Inflammatory macrophage treated with lipopolysaccharide for 1 hour (primary cell): Measurements from ENCODE around the gene CX3CR1.
A peak's percentile ranks its signal among the peaks of the same experiment; 100 is the strongest.
"Not testable (repeated sequence)": the region's sequence is repeated elsewhere in the genome, so short reads cannot be mapped to it uniquely, and the experiment has no call there.

ENCODE experiments used
- DNase-seq, 2 donors: peaks; one replicate each; pipeline ENCODE4 v3.0.0-alpha.2; 2020 to 2022

The CX3CR1 gene

DNA sequence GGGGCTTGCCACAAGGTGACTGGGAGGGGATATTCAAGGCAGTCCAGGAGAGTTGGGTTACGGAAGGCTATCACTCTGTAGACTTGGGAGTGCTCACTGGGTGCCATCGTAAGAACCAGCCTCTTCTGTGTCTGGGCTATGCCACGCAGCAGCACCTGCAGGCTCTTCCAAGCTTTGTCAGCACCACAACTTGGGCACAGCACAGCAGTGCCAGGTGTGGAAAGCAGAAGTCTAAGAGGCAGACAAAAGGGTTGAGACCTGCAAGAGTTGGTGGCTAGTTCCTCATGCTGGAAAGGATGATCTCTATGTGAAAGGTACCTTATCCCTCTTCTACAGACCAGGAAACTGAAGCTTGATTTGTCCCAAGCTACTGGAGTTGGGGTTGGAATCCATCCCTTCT lies 15.8 kb downstream of the CX3CR1 start:
- DNase-seq: no peak

DNA sequence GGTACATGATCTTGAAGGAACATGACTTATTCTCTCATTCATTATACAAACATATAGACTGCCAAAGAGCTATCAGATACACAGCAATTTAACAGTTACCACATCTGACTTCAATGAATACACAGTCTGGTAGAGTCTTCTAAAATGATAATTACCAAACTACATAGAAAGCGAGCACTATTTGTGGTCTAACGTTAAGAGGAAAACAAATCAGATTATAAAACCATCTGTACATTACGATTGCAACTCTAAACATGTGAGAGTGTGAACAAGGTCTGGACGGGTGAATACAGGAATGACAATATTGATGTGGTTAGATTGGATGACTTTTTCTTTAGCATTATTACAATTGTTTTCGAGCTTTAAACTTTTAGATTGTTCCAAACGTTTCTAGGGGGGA lies 16.3 kb downstream of the CX3CR1 start:
- no peak for DNase-seq

DNA sequence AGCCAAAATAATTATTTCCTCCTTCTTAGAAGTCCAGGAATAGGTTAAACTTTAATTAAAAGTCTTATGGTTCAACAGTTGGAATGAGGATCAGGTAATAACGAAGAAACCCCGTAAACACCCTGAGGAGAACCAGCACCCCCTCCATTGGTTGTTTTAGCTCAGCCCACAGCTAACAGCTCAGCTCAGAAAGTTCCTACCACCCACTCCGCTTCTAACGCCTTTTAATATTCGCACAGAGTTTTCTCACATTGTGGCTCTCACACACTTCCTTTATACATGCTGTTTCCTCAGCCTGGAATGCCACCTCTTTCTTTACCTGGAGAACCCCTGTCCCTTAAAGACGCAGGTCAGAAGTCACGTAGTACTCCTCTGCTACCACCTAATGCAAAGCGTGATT lies 17.0 kb downstream of the CX3CR1 start:
- peak; percentile 56 to 73 for DNase-seq

DNA sequence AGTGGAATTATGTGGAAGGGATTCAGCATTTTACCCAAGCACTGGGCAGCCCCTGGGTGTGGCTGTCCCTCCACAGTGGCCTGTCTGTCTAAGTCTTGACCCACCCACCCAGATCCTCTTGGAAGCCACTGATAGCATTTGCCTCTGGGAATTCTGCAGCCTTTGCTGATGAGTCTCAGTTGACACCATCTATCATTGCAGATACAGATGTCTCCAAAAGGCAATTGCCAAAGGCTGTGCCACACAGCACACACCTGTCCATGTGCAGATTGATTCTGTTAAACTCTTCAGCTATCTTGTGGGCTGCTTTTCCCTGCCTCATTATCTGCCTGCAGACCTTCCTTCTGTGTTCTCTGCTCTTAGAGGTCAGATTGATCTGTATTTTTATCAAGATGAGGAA lies 18.1 kb downstream of the CX3CR1 start:
- DNase-seq: no peak

DNA sequence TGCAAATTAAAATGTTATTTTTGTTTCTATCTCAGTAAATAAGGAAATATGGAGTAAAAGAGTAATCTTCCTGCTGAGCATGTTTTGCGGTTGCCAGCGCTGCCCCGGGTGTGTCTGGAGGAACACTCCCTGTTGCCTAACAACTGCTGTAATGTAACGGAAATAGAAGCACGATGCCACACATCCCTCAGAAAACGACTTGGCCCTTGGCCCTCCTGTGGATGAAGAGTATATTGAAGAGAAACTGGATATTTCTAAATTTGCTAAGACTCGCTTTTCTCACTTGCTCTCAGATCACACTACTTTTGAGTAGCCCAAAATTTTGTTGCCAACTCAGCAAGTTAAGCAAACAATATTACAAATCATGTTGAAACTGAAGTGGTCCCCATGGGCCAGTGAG lies 18.9 kb downstream of the CX3CR1 start:
- peak; percentile 97 for DNase-seq

DNA sequence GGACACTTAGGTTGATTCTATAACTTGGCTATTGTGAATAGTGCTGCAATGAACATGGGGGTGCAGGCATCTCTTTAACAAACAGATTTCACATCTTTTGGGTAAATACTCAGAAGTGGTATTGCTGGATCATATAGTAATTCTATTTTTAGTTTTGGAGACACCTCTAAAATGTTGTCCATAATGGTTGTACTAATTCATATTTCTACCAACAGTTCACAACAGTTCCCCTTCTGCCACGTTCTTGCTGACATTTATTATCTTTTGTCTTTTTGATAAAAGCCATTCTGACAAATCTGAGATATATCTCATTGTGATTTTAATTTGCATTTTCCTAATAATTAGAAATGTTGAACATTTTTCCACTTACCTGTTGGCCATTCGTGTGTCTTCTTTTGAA lies 19.5 kb downstream of the CX3CR1 start:
- DNase-seq: no peak

DNA sequence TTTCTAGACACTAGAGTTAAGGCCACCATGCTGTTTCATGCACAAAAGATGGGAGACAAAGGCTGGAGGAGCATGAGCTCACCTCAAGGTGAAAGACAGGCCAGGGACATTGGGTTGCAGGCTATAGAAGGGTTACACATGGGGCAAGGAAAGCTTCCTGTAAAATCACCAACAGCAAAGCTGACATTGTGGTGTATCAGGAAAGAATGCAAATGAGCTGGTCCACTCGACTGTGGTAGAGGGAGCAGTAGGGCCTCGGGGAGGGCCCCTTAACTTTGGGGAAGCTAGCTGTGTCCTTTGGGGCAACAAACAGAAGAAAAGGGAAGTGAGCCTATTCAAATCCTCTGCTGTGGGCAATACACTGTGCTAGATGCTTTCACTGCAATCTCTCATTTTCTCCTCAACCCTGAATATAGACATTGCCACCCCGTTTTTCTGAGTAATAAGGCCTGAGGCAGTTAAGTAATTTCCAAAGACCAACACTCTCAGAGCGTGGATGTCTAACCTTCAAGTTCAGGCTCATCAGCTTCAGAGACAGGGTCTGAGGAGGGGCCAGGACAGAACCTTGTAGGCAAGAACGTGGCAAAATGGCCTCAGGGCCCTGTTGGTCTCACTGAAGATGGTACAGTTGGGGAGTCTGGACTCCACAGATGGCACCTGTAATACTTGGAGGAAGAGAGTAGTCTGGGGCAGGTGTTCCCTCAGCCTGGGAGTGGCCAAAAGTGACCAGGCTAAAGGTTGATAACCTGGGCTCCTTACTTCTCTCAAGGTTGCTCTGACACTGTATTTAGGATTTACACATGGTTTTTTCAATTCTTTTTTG lies 24.1 kb downstream of the CX3CR1 start:
- peak; percentile 89 to 91 for DNase-seq

DNA sequence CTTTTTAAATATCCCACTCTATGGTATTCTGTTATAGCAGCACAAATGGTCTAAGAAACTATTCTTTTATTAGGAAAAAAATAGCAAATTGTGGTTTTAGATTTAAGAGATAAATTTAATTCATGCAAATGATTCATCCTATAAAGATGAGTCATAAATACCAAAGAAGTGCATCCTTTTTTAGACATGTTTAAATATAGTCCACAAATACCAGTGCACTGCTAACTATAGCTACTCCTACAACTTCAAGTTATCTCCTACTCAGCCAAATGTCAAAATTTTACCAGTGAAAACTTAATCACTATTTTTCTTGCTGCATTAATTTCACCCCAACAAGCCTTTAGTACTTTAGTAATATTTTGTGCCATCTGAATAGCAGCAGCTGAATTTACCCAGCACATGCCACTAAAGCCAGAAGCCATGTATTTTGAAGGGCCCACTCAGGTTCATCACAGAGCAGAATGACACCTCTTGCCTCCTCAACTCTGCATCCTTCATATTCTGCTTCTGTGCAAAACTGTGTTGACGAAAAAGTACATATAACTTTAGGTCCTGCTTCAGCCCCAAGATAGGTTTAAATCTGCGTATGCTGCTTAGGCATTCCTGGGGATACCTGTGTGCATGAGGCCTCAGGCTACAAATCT lies 24.9 kb downstream of the CX3CR1 start:
- DNase-seq: no peak

DNA sequence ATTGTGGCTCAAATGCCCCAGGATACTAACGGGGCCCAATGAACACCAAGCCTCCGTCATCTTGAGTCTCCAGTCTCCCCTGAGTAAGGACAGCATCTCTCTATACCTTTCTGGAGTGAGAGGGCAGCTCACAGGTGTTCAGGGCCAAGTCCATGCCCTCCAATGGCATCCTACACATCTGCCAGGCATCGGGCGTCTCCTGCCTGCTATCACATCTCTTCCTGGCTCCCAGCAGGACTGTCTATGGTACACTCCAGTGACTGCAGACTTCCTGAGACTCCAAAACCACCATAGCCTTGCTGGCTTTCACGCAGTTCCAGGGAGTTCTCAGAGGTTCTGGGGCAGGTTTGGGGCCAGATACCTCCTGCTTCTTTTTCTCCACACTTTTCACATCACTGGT lies 28.3 kb downstream of the CX3CR1 start:
- DNase-seq: no peak

DNA sequence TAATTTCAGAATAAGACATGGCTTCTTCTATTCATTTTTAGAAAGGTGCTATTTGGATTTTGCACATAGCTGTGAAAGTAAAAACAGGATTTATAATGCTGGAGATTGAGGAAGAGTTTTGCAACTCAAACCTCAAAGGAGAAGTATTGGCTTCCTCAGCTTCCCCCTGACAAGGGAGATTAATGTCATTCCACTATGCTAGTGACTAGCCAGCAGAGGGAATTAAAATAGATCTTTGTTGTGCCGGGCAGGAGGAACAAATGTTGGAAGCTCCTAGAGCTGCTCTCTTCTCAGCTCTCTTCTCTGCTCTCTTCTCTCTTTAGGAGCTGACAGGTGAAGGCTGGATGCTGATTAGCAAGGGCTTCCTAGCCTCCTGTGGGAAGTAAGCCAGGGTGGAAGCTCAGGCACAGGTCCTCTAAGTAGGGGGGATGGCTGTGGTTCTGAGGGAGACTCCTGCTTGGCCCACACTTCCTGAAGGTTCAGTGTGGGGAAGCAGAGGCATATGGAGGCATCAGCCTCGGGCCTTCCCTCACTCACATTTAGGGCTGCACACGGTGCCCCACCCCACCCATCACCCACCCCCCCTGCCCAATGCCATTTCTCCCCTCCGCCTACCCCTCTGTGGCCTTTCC lies 29.6 kb downstream of the CX3CR1 start:
- DNase-seq: peak; percentile 80

DNA sequence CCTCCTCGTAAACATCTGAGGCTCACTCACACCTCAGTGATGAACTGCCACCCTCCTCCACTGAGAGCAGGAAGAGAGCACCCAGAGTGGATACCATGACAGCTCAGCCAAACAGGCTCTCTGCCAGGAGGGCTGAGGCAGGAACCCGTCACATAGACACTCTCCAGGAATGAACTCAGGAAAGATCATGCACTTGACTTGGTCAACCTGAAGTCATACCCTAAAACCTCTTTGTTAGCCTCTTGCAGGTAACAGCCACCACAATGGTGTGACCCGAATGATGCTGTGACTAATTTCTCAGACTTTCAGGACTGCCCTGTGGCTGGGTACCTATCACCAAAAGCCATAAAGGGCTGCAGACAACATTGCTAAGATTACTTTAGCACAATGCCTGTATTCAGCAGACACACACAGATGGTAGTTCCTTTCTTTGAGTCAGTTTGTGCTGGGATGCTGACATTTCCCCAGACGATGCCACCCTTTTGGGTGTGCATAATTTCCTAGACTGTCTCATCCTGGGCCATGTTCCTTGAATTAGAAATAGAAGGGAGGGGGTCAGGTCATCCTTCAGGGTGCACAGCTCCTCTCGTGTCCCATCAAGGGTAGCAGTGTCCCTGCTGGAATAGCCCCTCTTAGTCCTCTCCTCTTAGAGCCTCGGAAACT lies 30.3 kb downstream of the CX3CR1 start:
- DNase-seq: no peak

DNA sequence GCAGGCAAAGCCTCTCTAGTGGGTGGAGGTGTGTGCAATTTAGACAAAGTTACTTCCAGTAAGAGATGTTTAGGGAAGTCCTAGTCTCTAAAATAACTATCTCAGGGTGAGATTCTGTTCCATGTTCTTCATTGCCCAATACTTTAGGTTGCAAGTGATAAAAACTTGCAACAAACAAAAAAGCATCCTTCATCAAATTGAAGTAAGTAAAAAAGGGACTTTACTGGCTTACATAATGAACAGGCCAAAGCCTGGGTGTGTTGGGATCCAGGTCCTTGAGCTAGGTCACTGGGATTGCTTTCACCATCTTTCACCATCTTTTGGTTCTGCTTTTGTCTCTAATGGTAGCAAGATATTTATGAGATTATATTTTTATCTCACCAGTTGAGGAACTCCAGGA lies 38.3 kb downstream of the CX3CR1 start:
- DNase-seq: peak; percentile 65 to 77

DNA sequence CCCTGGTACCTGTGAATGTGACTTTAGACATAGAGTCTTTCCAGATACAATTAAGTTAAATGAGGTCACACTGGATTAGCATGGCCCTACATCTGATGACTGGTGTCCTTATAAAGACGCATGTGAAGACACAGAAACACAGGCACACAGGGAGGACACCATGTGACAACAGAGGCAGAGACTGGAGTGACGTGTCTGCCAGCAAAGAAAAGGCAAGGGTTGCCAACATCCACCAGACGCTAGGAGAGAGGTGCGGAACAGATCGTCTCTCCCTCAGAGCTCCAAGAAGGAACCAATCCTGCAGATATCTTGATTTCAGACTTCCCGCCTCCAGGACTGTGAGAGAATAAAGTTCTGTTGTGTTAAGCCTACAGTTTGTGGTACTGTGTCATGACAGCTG lies 42.8 kb downstream of the CX3CR1 start:
- DNase-seq: no peak

DNA sequence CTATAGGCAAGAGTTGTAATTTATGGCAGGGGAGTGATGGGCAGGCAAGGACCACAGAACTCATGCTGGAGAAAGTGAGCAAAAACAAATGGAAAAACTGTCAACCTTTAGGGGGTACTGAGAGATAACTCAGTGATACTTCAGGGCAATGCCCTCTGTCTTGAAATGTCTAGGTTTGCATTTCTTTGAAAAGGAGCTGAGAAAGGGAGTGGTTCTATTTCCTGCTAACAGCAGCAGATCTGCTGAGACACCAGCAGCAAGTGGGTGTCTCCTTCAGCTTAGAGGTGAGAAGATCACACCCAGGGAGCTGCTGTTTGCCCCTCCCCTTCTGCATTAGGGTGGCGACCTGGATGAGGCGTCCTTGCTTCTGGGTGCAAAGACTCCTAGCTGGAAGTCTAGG lies 45.2 kb downstream of the CX3CR1 start:
- no peak for DNase-seq

DNA sequence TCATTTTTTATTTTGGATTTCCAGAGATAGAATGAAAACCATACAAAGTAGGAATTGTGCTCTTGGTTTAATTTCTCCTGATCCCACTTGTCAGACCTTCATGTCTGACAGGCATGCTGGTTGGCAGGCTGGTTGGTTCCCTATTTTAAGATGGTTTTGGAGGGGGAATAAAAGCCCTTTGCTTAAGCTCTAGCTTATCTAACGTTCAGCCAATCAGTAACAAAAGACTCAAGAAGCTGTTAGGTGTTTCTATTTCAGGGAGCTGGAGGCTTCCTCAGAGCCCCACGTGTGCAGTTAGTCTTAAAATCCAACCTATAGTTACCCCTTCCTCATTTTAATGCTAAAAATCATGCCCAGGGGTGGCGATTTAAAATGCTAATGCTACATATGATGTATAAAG lies 47.0 kb downstream of the CX3CR1 start:
- no peak for DNase-seq

DNA sequence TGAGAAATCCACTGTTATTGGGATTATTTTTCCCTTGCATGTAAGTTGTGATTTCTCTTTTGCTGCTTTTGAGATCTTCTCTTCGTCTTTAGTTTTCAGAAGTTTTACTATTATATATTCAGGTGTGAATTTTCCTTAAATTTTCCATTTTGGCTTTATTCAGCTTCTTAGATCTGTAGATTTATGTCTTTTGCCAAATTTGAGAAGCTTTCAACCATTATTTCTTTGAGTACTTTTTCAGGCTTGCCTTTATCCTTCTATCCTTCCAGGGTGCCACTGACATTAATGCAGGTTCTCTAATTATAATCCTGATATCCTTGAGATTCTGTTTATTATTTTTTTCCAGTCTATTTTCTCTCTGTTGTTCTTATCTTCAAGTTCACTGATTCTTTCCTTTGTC lies 49.4 kb downstream of the CX3CR1 start:
- DNase-seq: no peak

DNA sequence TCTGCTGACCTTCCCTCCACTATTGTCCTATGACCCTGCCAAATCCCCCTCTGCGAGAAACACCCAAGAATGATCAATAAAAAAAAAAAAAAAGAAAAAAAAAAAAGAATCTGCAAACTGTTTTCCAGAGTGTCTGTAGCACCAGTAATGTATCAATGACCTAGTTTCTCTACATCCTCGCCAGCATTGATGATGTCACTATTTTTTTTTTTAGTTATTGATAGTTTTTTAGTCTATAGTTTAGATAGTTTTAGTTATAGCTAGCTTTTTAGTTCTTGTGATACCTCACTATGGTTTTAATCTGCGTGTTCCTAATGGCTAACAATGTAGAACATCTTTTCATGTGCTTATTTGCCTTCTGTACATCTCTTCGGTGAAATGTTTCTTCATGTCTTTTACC lies 51.3 kb downstream of the CX3CR1 start:
- no peak for DNase-seq

DNA sequence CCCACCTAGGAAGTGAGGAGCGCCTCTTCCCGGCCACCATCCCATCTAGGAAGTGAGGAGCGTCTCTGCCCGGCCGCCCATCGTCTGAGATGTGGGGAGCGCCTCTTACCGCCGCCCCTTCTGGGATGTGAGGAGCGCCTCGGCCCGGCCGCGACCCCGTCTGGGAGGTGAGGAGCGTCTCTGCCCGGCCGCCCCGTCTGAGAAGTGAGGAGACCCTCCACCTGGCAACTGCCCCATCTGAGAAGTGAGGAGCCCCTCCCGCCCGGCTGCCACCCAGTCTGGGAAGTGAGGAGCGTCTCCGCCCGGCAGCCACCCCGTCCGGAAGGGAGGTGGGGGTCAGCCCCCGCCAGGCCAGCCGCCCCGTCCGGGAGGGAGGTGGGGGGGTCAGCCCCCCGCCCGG lies 52.2 kb downstream of the CX3CR1 start:
- DNase-seq: not testable (repeated sequence)

DNA sequence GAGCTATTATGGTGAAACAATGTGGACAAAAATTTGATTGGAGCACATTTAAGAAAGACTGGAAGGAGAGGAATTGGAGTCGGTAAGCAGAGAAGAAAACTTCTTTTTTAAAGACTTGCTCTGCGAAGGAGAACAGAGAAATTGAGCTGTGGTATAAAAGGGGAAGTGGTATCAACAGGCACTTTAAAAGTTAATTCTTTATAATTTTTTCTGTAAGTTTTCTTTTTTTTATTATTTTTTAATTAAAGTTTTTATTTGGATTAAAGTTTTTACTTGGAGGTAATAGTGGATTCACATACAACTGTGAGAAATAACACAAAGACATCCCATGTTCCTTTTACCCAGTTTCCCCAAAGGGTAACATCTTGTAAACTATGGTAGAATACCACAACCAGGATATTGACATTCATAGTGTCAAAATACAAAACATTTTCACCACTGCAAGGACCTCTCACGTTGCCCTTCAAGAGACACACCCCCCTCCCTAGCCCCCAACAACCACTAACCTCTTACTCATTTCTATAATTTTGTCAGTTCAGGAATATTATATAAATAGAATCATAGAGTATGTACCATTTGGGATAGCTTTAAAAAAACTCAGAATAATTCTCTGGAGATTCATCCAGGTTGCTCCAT lies 53.6 kb downstream of the CX3CR1 start:
- no peak for DNase-seq

DNA sequence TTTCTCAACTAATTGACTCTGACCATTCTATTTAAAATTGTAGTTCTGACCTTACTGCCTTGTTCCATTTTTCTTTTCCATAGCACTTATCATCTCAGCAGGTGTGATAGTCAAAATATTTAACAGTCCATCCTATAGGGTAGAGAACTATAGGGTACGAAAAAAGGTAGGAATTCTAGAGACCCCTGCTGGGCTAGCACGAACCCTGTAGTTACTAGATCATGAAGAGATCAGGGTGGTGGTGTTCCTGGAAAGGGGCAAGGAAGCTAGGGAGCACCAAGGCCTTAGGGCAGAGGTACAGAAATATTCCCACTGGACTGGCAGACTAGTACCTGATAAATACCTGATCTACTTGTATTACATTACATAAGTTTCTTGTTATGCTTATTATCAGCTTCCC lies 55.5 kb downstream of the CX3CR1 start:
- DNase-seq: no peak

DNA sequence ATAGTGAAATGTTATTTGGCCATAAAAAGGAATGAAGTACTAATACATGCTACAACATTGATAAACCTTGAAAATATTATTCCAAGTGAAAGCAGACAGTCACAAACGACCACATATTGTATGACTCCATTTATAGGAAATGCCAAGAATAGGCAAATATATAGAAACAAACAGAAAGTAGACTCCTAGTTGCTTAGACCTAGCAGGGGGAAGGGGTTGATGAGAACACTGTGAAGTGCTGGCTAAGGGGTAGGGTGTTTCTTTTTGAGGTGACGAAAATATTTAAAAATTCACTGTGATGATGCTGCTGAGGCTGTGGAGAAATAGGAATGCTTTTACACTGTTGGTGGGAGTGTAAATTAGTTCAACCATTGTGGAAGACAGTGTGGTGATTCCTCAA lies 56.9 kb downstream of the CX3CR1 start:
- DNase-seq: no peak

DNA sequence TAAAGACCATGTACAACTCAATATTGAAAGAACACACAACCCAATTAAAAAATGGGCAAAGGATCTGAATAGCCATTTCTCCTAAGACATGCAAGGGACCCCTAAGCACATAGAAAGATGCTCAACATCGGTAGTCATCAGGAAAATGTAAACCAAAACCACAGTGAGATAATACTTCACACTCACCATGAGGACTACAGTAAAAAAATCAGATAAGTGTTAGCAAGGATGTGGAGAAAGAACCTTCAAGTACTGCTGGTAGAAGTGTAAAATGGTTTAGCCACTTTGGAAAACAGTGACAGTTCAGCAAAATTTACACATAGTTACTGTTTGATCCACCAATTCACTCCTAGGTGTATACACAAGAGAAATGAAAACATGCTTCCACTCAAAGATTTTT lies 57.4 kb downstream of the CX3CR1 start:
- DNase-seq: no peak

DNA sequence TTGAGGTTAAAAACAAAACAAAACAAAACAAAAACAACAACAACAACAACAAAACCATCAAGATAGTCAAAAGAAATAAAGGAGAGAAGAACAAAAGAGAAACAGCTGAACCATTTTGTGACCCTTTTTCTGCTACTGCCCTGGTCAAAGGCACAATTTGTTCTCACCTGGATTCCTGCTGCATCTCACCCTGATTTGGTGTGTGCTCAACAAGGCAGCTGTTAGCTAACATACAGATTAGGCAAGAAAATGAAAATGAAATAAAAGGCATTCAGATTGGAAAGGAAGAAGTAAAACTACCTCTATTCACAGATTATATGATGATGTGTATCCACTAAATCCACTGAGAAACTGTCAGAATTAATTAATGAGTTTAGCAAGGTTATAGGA lies 58.7 kb downstream of the CX3CR1 start:
- no peak for DNase-seq
